ENCODE measurements around the gene RTN4IP1. TPM values are rescaled to one million over a fixed set of nuclear protein-coding genes. Genes with fewer than 3 reads are reported as not detected.

The RTN4IP1 gene
- total RNA-seq, 4 donors from 2014 or later = 9.1 to 19.1 (median 13.1) TPM

DNA sequence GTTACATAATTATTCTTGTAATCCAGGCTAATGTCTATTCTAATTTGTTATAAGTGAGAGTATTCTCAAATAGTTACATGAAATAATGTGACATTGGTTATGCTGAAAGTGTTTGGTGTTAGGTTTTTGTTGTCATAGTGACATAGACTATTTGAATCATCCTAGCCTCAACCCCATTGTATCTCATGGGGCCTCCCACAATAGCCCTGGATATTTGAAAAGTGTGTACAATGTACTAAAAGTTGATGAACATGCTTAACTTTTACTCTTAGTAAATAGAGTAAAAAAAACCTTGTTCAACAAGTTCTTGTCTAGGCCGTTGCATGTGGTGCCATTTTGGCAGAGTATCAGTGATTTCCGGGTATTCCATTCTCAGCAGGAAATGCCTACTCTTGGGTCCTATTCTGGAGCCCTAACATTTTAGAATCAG lies 83.0 kb downstream of the RTN4IP1 start:
- TF ChIP-seq POLR2A (IDR thresholded peaks at IDR 0.05) (no peak), POLR2AphosphoS5 (IDR thresholded peaks at IDR 0.05) (no peak), EP300 (IDR thresholded peaks at IDR 0.05; ENCODE audit: low read depth) (no peak)
- Histone ChIP-seq H3K27me3 (no peaks in the 10 kb centered on the region), H3K27ac (peak overlapping the region; percentile 23 to 53 (median 47)), H3K4me3 (no peak overlapping the region), H3K36me3 (peaks cover 0 to 13% (median 2%) of the 10 kb centered on the region in 4 donors), H3K4me1 (peaks cover 0 to 11% (median 4%) of the 10 kb centered on the region in 4 donors), H3K9me3 (no peaks in the 10 kb centered on the region)
- WGBS, 2 donors (ENCODE audit: low coverage in 1 of 2) = 13 to 33% methylated on average over 1 to 2 of the region's 2 CpGs
- in situ Hi-C loops (cut with MboI; ENCODE audit: low pct_ligation_motif_present in 1 of 4, low pct_unique_long_range_greater_than_20kb in 1 of 4, low sequenced_read_pairs in 3 of 4) (no loop called here), intact Hi-C loops (cut with DNase I; ENCODE audit: low total_unique reads) (no loop called here)
- no peak for DNase-seq

DNA sequence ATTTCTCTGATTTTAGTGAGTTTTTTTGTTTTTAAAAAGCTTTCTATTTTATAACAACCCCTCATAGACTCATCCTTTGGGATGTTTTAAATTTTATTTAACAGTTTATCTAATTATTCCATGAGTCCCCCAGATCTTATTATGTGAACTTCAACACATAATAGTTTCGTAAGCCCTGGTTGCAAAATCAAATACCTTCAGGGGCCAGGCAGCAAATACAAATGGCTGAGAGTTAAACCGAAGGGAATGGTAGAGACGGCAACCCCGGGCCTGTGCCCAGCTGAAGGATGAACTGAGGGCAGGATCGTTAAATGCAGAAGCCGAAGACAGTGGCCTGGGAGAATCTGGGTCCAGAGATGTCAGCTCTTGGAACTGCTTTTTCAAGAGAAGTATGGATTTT lies 88.4 kb downstream of the RTN4IP1 start:
- in situ Hi-C loops (cut with MboI; ENCODE audit: low pct_ligation_motif_present in 1 of 4, low pct_unique_long_range_greater_than_20kb in 1 of 4, low sequenced_read_pairs in 3 of 4) = no loop called here
- WGBS, 2 donors (ENCODE audit: low coverage in 1 of 2) = 83 to 94% methylated on average over 5 to 6 of the region's 6 CpGs

DNA sequence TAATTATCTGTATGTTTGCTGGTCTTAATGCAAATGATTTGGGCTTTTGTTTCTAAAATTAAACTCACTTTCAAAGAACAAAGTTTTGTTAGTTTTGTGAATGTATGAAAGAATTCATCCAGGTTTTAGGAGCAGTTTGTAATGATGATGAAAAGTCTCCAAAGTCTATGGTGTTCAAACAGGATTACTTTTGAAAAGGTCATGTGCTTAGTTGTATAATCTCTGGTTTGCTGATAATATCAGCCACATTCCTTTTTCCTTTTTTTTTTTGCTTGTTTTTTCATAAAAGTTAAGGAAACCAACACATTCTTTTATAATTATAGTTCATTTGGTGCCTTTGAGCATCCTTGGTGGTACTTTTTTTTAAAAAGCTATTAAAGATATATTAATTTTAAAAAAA lies 88.9 kb downstream of the RTN4IP1 start:
- in situ Hi-C loops (cut with MboI; ENCODE audit: low pct_ligation_motif_present in 1 of 4, low pct_unique_long_range_greater_than_20kb in 1 of 4, low sequenced_read_pairs in 3 of 4) = no loop called here
- intact Hi-C loops (cut with DNase I; ENCODE audit: low total_unique reads) = no loop called here
- no peaks in the 10 kb centered on the region for H3K27me3 ChIP-seq
- H3K4me1 ChIP-seq = no peaks in the 10 kb centered on the region
- no peak overlapping the region for H3K27ac ChIP-seq
- no peak overlapping the region for H3K4me3 ChIP-seq
- DNase-seq = no peak
- no peaks in the 10 kb centered on the region for H3K9me3 ChIP-seq
- TF ChIP-seq EP300 (IDR thresholded peaks at IDR 0.05; ENCODE audit: low read depth) (no peak), POLR2AphosphoS5 (IDR thresholded peaks at IDR 0.05) (no peak), POLR2A (IDR thresholded peaks at IDR 0.05) (no peak)
- TF ChIP-seq, protein P1, sequence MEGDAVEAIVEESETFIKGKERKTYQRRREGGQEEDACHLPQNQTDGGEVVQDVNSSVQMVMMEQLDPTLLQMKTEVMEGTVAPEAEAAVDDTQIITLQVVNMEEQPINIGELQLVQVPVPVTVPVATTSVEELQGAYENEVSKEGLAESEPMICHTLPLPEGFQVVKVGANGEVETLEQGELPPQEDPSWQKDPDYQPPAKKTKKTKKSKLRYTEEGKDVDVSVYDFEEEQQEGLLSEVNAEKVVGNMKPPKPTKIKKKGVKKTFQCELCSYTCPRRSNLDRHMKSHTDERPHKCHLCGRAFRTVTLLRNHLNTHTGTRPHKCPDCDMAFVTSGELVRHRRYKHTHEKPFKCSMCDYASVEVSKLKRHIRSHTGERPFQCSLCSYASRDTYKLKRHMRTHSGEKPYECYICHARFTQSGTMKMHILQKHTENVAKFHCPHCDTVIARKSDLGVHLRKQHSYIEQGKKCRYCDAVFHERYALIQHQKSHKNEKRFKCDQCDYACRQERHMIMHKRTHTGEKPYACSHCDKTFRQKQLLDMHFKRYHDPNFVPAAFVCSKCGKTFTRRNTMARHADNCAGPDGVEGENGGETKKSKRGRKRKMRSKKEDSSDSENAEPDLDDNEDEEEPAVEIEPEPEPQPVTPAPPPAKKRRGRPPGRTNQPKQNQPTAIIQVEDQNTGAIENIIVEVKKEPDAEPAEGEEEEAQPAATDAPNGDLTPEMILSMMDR (IDR thresholded peaks at IDR 0.05) = no peak
- peaks cover 0 to 4% (median 0%) of the 10 kb centered on the region in 4 donors for H3K36me3 ChIP-seq

More for the DNA sequence above, 88.4 kb downstream of the RTN4IP1 start:
- Histone ChIP-seq H3K27ac (no peak overlapping the region), H3K36me3 (peaks cover 0 to 4% (median 0%) of the 10 kb centered on the region in 4 donors), H3K9me3 (no peaks in the 10 kb centered on the region), H3K4me1 (peaks cover 0 to 2% (median under 1%) of the 10 kb centered on the region in 4 donors), H3K4me3 (no peak overlapping the region), H3K27me3 (no peaks in the 10 kb centered on the region)
- TF ChIP-seq, protein P1 (IDR thresholded peaks at IDR 0.05) = no peak
- TF ChIP-seq POLR2A (IDR thresholded peaks at IDR 0.05) (no peak), EP300 (IDR thresholded peaks at IDR 0.05; ENCODE audit: low read depth) (no peak), POLR2AphosphoS5 (IDR thresholded peaks at IDR 0.05) (no peak)
- intact Hi-C loops (cut with DNase I; ENCODE audit: low total_unique reads) = no loop called here
- no peak for DNase-seq

DNA sequence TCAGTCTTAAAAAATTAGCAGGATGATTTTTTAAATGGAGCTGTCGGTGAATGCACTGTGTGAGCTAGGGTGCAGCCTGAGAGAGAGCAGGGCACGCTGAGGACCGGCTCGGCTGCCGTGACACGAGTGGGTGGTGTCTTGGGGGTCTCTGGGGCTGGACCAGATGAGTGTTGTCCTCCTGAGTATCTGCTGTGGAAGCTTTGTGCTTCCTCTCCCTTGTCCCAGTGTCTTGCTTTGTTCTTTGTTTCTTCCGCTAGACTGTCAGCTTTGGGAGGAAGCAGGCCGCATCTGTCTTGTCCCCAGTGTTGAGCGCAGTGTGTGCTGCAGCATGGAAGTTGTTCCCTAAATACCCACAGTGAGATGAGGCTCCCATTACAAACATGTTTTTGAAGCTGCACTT lies 89.4 kb downstream of the RTN4IP1 start:
- H3K27ac ChIP-seq = no peak overlapping the region
- no peaks in the 10 kb centered on the region for H3K27me3 ChIP-seq
- H3K36me3 ChIP-seq = peaks cover 0 to 4% (median 0%) of the 10 kb centered on the region in 4 donors
- no peaks in the 10 kb centered on the region for H3K9me3 ChIP-seq
- WGBS, 2 donors (ENCODE audit: low coverage in 1 of 2) = 82 to 84% methylated on average over 4 to 9 of the region's 9 CpGs
- TF ChIP-seq, protein P1 (IDR thresholded peaks at IDR 0.05) = no peak
- TF ChIP-seq POLR2A (IDR thresholded peaks at IDR 0.05) = no peak
- DNase-seq = no peak
- no peaks in the 10 kb centered on the region for H3K4me1 ChIP-seq
- in situ Hi-C loops (cut with MboI; ENCODE audit: low pct_ligation_motif_present in 1 of 4, low pct_unique_long_range_greater_than_20kb in 1 of 4, low sequenced_read_pairs in 3 of 4) = no loop called here
- intact Hi-C loops (cut with DNase I; ENCODE audit: low total_unique reads) = no loop called here
- H3K4me3 ChIP-seq = no peak overlapping the region

DNA sequence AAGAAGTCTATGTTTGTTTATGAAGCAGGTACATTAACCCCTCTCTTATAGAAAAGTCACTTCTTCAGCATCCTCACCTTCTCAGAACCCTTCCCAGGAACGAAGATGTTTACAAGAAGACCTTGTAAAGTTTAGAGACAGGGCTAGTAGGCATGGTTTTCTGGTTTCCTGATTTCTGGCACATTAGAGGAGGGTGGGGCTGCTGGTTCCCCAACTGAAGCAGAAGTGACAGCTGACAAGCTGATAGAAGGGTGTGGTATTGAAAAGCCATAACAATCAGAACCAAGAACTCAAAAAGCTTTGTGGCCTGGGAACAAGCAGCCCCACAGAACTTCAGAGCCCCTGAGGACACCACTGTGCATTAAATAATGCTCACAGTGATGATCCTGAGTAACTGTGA lies 91.2 kb downstream of the RTN4IP1 start:
- H3K36me3 ChIP-seq = peaks cover 0 to 1% (median 0%) of the 10 kb centered on the region in 4 donors
- H3K27ac ChIP-seq = peak overlapping the region in 1 of 4 donors; percentile 46
- DNase-seq = no peak
- WGBS, 2 donors (ENCODE audit: low coverage in 1 of 2) = 23 to 50% methylated on average over 1 of the region's 1 CpG
- no peaks in the 10 kb centered on the region for H3K4me1 ChIP-seq
- H3K4me3 ChIP-seq = no peak overlapping the region
- in situ Hi-C loops (cut with MboI; ENCODE audit: low pct_ligation_motif_present in 1 of 4, low pct_unique_long_range_greater_than_20kb in 1 of 4, low sequenced_read_pairs in 3 of 4) (no loop called here), intact Hi-C loops (cut with DNase I; ENCODE audit: low total_unique reads) (no loop called here)
- H3K27me3 ChIP-seq = no peaks in the 10 kb centered on the region
- no peak for TF ChIP-seq POLR2AphosphoS5 (IDR thresholded peaks at IDR 0.05)
- H3K9me3 ChIP-seq = no peaks in the 10 kb centered on the region

Measured in transverse colon (tissue), 4 donors.